ENCODE measurements around the gene CHST12.

DNA sequence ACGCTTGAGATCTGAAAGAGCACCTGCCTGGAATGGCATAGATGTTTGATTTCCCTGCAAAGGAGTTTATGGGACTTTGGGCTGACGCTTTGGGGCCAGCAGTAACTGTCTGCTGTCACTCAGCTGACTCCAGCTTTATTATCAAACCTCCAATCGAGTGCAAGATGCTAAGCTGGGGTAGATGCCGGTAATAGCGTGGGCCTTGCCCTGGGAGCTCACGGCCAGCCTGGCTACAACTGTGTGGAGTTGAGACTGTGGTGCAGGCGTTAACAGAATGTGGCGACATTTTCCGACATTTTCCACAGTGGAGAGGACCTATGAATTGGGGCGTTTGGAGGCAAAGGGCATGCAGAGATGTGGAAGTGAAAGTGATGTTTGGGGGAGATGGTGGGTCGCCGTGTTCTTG, 1.3 kb downstream of the CHST12 start:
- TF ChIP-seq, protein P1, sequence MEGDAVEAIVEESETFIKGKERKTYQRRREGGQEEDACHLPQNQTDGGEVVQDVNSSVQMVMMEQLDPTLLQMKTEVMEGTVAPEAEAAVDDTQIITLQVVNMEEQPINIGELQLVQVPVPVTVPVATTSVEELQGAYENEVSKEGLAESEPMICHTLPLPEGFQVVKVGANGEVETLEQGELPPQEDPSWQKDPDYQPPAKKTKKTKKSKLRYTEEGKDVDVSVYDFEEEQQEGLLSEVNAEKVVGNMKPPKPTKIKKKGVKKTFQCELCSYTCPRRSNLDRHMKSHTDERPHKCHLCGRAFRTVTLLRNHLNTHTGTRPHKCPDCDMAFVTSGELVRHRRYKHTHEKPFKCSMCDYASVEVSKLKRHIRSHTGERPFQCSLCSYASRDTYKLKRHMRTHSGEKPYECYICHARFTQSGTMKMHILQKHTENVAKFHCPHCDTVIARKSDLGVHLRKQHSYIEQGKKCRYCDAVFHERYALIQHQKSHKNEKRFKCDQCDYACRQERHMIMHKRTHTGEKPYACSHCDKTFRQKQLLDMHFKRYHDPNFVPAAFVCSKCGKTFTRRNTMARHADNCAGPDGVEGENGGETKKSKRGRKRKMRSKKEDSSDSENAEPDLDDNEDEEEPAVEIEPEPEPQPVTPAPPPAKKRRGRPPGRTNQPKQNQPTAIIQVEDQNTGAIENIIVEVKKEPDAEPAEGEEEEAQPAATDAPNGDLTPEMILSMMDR (IDR thresholded peaks at IDR 0.05; ENCODE audit: insufficient read depth, low read length): no peak
- no peak for TF ChIP-seq SPI1 (IDR thresholded peaks at IDR 0.05; ENCODE audit: borderline replicate concordance, low read depth)
